ENCODE results near the gene ANP32A.

Gene ANP32A

GRCh38 chr15:68817304-68818065 is 3.2 kb downstream of the ANP32A start:
- peak overlapping the region; percentile 91 for H3K4me3 ChIP-seq (ENCODE audit: severe bottlenecking)
- H3K4me1 ChIP-seq (ENCODE audit: insufficient read depth, poor library complexity, severe bottlenecking) = peaks cover 32% of the 10 kb centered on the region
- H3K27me3 ChIP-seq (ENCODE audit: insufficient read depth, poor library complexity, severe bottlenecking) = no peaks in the 10 kb centered on the region
- peak overlapping the region; percentile 76 for H3K27ac ChIP-seq (ENCODE audit: poor library complexity, severe bottlenecking)
- DNase-seq (ENCODE audit: low spot score) (no peak), ATAC-seq (ENCODE audit: low read depth) (peak; percentile 5; the same call in 1 of the 3 replicates)
- no peaks in the 10 kb centered on the region for H3K9me3 ChIP-seq (ENCODE audit: severe bottlenecking)
- H3K36me3 ChIP-seq (ENCODE audit: low read depth) = 0 out of 2 replicates have a peak, but pooled peaks cover 5% of the 10 kb centered on the region
- no peak for TF ChIP-seq CTCF (IDR thresholded peaks at IDR 0.05; ENCODE audit: poor library complexity, severe bottlenecking)

- no peak for TF ChIP-seq CTCF (IDR thresholded peaks at IDR 0.05; ENCODE audit: poor library complexity, severe bottlenecking)
- Histone ChIP-seq H3K4me3 (ENCODE audit: severe bottlenecking) (peak overlapping the region; percentile 91), H3K27ac (ENCODE audit: poor library complexity, severe bottlenecking) (peak overlapping the region; percentile 76), H3K9me3 (ENCODE audit: severe bottlenecking) (no peaks in the 10 kb centered on the region), H3K36me3 (ENCODE audit: low read depth) (peaks cover 10% of the 10 kb centered on the region; the same call in 1 of the 2 replicates), H3K27me3 (ENCODE audit: insufficient read depth, poor library complexity, severe bottlenecking) (no peaks in the 10 kb centered on the region), H3K4me1 (ENCODE audit: insufficient read depth, poor library complexity, severe bottlenecking) (peaks cover 29% of the 10 kb centered on the region)
- DNase-seq (ENCODE audit: low spot score) = no peak
- ATAC-seq (ENCODE audit: low read depth) = no peak
Measured at GRCh38 chr15:68816795-68817303, 3.8 kb downstream of the ANP32A start.

GRCh38 chr15:68816158-68816557 is 4.5 kb downstream of the ANP32A start:
- Histone ChIP-seq H3K36me3 (ENCODE audit: low read depth) (peaks cover 10% of the 10 kb centered on the region; the same call in 1 of the 2 replicates), H3K27me3 (ENCODE audit: insufficient read depth, poor library complexity, severe bottlenecking) (no peaks in the 10 kb centered on the region), H3K4me3 (ENCODE audit: severe bottlenecking) (no peak overlapping the region), H3K9me3 (ENCODE audit: severe bottlenecking) (no peaks in the 10 kb centered on the region), H3K4me1 (ENCODE audit: insufficient read depth, poor library complexity, severe bottlenecking) (peaks cover 29% of the 10 kb centered on the region), H3K27ac (ENCODE audit: poor library complexity, severe bottlenecking) (no peak overlapping the region)
- no peak for TF ChIP-seq CTCF (IDR thresholded peaks at IDR 0.05; ENCODE audit: poor library complexity, severe bottlenecking)
- ATAC-seq (ENCODE audit: low read depth) (no peak), DNase-seq (ENCODE audit: low spot score) (no peak)

GRCh38 chr15:68815598-68815997 is 5.1 kb downstream of the ANP32A start:
- TF ChIP-seq CTCF (IDR thresholded peaks at IDR 0.05; ENCODE audit: poor library complexity, severe bottlenecking) = no peak

GRCh38 chr15:68814596-68814995 is 6.1 kb downstream of the ANP32A start:
- Histone ChIP-seq H3K4me3 (ENCODE audit: severe bottlenecking) (no peak overlapping the region), H3K4me1 (ENCODE audit: insufficient read depth, poor library complexity, severe bottlenecking) (peaks cover 29% of the 10 kb centered on the region), H3K27me3 (ENCODE audit: insufficient read depth, poor library complexity, severe bottlenecking) (no peaks in the 10 kb centered on the region), H3K36me3 (ENCODE audit: low read depth) (peaks cover 17% of the 10 kb centered on the region), H3K9me3 (ENCODE audit: severe bottlenecking) (no peaks in the 10 kb centered on the region), H3K27ac (ENCODE audit: poor library complexity, severe bottlenecking) (no peak overlapping the region)
- no peak for TF ChIP-seq CTCF (IDR thresholded peaks at IDR 0.05; ENCODE audit: poor library complexity, severe bottlenecking)
- no peak for ATAC-seq (ENCODE audit: low read depth)
- no peak for DNase-seq (ENCODE audit: low spot score)

More at GRCh38 chr15:68815598-68815997, 5.1 kb downstream of the ANP32A start:
- ATAC-seq (ENCODE audit: low read depth) (no peak), DNase-seq (ENCODE audit: low spot score) (no peak)
- Histone ChIP-seq H3K9me3 (ENCODE audit: severe bottlenecking) (no peaks in the 10 kb centered on the region), H3K36me3 (ENCODE audit: low read depth) (peaks cover 10% of the 10 kb centered on the region; the same call in 1 of the 2 replicates), H3K4me3 (ENCODE audit: severe bottlenecking) (no peak overlapping the region), H3K27me3 (ENCODE audit: insufficient read depth, poor library complexity, severe bottlenecking) (no peaks in the 10 kb centered on the region), H3K27ac (ENCODE audit: poor library complexity, severe bottlenecking) (no peak overlapping the region), H3K4me1 (ENCODE audit: insufficient read depth, poor library complexity, severe bottlenecking) (peaks cover 29% of the 10 kb centered on the region)

Measured in RWPE2 (cell line).